CD4-positive, alpha-beta T cell treated with Interleukin-15 for 1 hour (primary cell): ENCODE results near the gene JAKMIP1.
A peak's percentile ranks its signal among the peaks of the same experiment; 100 is the strongest.
"Not testable (repeated sequence)": the region's sequence is repeated elsewhere in the genome, so short reads cannot be mapped to it uniquely, and the experiment has no call there.

Experiments used
- DNase-seq: peaks from one replicate; pipeline ENCODE4 v3.0.0-alpha.2; 2020

JAKMIP1 gene

GRCh38 chr4:6141021-6141420, 59.3 kb downstream of the JAKMIP1 start:
- DNase-seq, result not testable (repeated sequence)

DNA sequence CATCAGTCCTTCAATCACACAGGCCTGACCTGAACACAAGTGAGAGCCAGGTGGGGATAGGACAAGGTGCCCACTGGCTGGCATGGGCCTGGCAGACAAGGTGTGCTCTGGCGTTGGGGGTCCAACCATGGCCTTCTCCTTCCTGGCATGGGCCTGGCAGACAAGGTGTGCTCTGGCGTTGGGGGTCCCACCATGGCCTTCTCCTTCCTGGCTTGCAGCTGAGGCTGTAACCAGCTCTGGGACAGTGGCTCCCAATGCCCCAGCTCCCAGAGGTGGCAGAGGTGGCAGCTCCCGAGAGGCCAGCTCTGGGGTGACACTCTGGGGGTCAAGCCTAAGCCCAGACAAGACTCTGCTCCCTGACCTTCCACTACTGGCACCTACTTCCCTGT, 62.6 kb downstream of the JAKMIP1 start:
- DNase-seq, result no peak

- DNase-seq, result no peak
These were observed 63.2 kb downstream of the JAKMIP1 start for GRCh38 chr4:6137027-6137746.

GRCh38 chr4:6134612-6135220, 65.6 kb downstream of the JAKMIP1 start:
- peak; percentile 57 for DNase-seq

DNA sequence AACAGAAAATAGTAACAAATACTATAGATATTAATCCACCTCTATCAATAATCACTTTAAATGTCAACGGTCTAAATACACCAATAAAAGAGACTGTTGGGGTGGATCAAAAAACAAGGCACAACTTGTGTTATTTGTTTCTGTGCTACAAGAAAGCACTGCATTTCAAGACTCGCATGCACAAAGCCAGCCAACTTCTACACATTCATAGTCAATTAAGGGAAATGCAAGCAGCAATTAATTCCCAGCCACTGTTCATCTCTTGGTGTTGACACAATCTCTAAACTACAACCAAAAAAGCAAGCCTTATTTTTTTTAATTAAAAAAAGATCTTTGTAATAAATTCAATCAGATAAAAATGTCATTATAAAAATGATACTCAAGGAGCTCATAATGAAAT, 67.6 kb downstream of the JAKMIP1 start:
- no peak for DNase-seq

GRCh38 chr4:6128221-6128850, 72.0 kb downstream of the JAKMIP1 start:
- no peak for DNase-seq

- no peak for DNase-seq
These were observed 73.2 kb downstream of the JAKMIP1 start for GRCh38 chr4:6126971-6127745.

DNA sequence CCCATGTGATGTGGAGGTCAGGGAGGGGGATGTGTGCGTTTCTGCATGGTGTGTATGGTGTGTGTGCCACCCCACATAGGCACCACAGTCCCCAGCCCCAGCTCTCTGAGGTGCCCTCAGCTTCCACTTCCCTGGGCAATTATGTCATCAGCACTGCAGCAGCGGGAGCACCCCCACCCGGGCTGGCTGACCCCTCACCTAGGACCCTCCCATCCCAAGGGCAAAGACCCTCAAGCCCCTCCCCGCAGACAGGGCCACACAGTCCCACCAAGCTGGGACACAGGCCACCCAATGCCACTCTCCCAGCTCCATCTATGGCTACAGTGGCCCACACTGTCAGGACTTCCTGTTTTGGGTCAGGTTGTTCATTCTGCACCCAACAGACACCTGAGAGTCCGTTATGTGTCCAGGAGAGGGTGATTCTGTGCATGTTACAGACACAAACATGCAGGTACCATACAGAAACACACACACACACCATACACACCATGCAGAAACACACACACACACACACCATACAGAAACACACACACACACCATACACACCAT, 75.2 kb downstream of the JAKMIP1 start:
- DNase-seq, result no peak

- DNase-seq, result no peak
These were observed 75.8 kb downstream of the JAKMIP1 start for GRCh38 chr4:6124386-6125102.

DNA sequence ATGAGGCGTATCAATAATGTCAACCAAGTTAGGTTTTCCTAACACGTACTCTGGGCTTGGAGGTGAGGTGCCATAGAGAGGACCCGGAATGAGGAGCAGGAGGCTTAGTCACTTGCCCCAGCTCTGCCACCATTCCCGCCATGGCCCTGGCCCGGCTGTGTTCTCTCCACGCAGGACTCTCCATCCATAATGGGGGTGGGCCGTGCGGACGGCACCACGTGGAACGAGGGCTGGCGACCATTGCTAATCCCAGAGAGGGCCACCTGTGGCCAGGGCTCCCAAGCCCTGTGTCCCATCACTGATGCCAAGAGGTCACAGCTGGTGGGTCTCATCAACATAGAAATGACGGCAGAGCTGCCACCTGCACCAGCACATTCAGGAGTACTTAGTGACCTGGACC, 76.4 kb downstream of the JAKMIP1 start:
- DNase-seq, result no peak

DNA sequence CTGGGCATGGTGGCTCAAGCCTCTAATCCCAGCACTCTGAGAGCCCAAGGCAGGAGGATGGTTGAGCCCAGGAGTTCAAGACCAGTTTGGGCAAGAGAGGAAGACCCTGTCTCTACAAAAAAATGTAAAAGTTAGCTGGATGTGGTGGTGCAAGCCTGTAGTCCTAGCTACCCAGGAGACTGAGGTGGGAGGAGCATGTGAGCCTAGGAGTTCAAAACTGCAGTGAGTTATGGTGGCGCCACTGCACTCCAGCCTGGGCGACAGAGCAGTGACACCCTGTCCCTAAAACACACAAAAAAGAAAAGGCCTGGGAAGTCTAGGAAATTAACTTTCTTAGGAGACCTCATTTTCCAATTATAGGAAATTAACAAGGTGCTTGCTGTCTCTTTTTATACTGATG, 76.8 kb downstream of the JAKMIP1 start:
- DNase-seq, result no peak

DNA sequence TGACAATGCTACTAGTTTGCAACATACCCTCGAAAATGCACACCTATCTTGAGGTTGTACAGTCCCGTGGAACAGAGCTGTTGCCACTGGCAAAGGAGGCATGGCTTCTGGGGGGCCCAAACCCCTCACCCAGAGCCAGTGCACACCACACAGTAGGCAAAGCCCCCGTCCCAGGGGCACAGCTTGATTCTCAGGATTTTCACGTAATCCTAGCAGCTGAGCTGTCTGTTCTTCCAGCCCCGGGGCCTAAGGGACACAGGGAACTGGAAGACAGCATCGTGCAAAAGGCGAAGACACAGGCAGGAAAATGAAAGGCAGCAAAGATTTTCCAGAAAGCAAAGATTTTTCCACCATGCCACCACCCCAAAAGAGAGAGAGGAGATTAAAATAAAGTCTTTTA, 77.2 kb downstream of the JAKMIP1 start:
- DNase-seq, result no peak

DNA sequence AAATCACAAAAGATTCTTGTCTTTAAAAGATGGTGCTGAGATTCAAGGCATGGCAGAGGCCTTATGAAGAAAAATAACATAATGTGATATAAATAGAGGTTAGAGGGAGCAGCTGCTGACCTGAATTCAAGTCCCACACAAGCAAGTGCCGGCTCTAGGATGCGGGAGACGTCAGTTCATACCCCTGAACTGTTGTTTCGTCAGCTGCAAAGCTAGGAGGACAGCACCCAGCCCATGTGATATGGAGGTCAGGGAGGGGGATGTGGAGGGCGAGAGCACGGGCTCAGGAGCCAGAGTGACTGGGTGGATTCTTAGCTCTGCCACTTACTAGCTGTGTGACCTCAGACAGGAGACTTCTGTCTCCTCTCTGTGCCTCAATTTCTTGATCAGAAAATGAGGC, 77.9 kb downstream of the JAKMIP1 start:
- no peak for DNase-seq

GRCh38 chr4:6121941-6122340, 78.4 kb downstream of the JAKMIP1 start:
- DNase-seq, result no peak

- no peak for DNase-seq
These were observed 79.0 kb downstream of the JAKMIP1 start for GRCh38 chr4:6121276-6121850.

DNA sequence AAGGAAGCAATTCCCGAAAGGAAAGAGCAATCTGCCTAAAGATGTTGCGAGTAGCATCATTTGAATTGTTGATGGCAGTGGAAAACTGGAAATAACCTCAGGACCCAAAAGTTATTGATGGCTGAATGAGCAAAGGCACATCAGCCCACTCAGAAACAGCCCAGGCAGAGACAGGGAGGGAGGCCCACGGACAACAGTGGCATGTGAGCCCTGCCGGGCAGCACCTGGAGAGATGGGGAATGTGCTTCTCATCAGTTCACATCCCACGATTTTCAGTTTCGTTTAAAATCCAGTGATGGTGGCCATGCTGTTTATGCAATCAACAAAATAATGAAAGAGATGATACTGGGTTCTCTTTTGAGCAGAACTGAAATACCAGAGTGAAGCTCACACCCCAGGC, 80.0 kb downstream of the JAKMIP1 start:
- DNase-seq, result no peak

DNA sequence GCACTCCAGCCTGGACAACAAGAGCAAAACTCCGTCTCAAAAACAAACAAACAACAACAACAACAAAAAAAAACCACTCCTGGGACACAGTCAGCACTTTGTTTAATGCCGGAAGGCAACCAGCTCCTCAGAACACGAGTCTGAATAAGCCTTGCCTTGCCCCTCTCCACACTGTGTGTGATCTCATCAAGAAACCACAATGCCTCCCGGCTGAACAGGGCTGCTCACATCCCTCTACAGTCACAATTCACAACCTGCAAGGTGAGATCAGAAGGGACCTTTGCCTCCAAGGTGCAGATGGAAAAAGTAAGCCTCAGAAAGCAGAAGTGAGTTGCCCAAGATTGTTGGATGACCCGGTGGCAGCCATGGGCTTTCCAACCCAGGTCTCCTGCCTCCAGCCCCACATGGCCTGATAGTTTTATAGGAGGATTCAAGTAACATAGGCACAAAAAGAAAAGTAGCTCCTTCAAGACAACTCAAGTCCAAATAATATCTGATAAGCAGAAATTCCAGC, 80.8 kb downstream of the JAKMIP1 start:
- no peak for DNase-seq

- DNase-seq, result no peak
These were observed 82.1 kb downstream of the JAKMIP1 start for GRCh38 chr4:6118201-6118600.

GRCh38 chr4:6116696-6117285, 83.6 kb downstream of the JAKMIP1 start:
- DNase-seq, result no peak

DNA sequence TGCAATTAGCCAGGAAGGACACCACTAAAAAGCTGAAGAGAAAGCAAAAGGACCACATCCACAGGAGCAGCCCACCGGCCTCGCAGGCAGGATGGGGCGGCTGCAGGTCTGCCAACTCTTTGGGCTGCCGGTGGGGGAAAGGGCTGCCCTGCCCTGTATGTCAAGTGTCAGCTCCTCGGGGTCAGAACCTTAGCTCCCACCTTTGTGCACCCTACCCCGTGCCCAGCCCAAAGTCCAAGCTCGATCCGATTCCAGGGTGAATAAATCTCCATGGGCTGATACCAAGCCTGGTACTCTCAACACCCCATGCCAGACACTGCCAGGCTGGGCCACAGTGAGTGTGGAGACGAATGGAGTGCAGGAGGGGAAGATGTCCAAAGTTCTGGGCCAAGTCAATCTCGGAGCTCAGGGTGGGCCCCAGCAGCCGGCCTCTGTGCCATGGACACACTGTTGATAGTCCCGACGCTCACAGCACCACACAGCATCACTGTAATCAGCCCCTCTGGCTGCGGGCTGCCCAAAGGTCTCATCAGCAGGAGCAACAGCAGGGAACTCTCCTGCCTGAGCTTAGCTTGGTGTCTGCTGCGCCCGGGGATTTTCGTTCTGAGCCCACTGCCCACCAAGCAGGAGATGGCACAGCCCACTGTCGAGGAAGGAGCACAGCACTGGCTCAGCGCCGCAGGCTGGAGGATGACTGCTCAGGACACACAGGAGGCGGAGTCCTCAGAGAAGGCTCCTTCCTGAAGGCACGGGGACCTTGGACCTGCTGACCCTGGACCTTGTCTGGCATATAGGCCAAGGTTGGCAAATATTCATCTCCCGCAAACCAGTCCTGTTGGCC, 84.4 kb downstream of the JAKMIP1 start:
- DNase-seq, result no peak

GRCh38 chr4:6115342-6115741, 85.0 kb downstream of the JAKMIP1 start:
- no peak for DNase-seq
